HepG2 (cell line): ENCODE data around the gene MYO1B. TPM values are rescaled to one million over a fixed set of nuclear protein-coding genes. Genes with fewer than 3 reads are reported as not detected.

Source experiments
- ATAC-seq: fragments of 200-7000 bp; cut with Tn5 transposase; 3 replicates; pipeline ENCODE4 v1.9.1; 2020; ENCODE audit warnings: mild to moderate bottlenecking, moderate library complexity
- BruUV-seq: library from RNA; stranded (reverse); fragments of 400-500 nt; replicated peaks from 2 replicates; lab custom pipeline; 2021; lab: Mats Ljungman, UMichigan
- CTCF ChIA-PET: fragments of 300-600 bp; formaldehyde crosslinking; extraction: SDS; loops from one replicate; lab custom pipeline; 2021; ENCODE audit warnings: low total read pairs, inconsistent platforms, low intra/inter-chr PET ratio; lab: Yijun Ruan, JAX
- POLR2A ChIA-PET: fragments of 350-600 bp; sonication (Branson Sonifier 250); formaldehyde crosslinking; loops from one replicate; lab custom pipeline; 2020; ENCODE audit warnings: antibody characterized with exemption, inconsistent platforms; lab: Yijun Ruan, JAX
- DNase-seq: peaks from one replicate; pipeline ENCODE4 v3.0.0-alpha.2; 2015; ENCODE audit warnings: low spot score
- FAIRE-seq: peaks from 3 replicates; lab custom pipeline; 2011; peaks lifted over from hg19 to GRCh38; lab: Jason Lieb, UNC
- H2AFZ ChIP-seq: one replicate; pipeline ENCODE4 v1.6.1; 2011; ENCODE audit warnings: low read length, inconsistent platforms
- H3K27ac ChIP-seq: fragments of 300-600 bp; 3 replicates; pipeline ENCODE4 v1.8.0; 2011; ENCODE audit warnings: mixed run types, mild to moderate bottlenecking, mixed read lengths, low read length, inconsistent platforms; ENCODE audit not compliant: insufficient read depth; ENCODE audit errors: extremely low read length
- H3K27me3 ChIP-seq, 2 experiments: fragments of 200-600 bp in 1 of 2; 2 replicates in 1 of 2; 3 replicates in 1 of 2; pipeline versions ENCODE4 v1.6.0 to v1.8.0; 2011; ENCODE audit warnings: low read length in 2 of 2, mild to moderate bottlenecking in 2 of 2, moderate library complexity in 2 of 2, inconsistent platforms in 1 of 2; ENCODE audit not compliant: insufficient read depth in 2 of 2, control insufficient read depth in 1 of 2
- H3K36me3 ChIP-seq, 2 experiments: fragments of 200-600 bp in 1 of 2; replicated peaks in 1 of 2; 2 replicates in 1 of 2; 3 replicates in 1 of 2; pipeline versions ENCODE4 v1.5.1 to v1.8.0; 2011; ENCODE audit warnings: low read length in 2 of 2, inconsistent platforms in 1 of 2; ENCODE audit not compliant: insufficient read depth in 2 of 2, control insufficient read depth in 1 of 2
- H3K4me1 ChIP-seq: 2 replicates; pipeline ENCODE4 v1.5.1; 2012; ENCODE audit warnings: low read length, inconsistent platforms; ENCODE audit not compliant: insufficient read depth
- H3K4me2 ChIP-seq: 2 replicates; pipeline ENCODE4 v1.6.0; 2011; ENCODE audit warnings: low read depth, low read length, inconsistent platforms
- H3K4me3 ChIP-seq, 3 experiments: fragments of 200-600 bp in 1 of 3; sonication (generic), shearing (Covaris generic) in 1 of 3; replicated peaks in 1 of 3; 2 replicates each; pipeline ENCODE4 v1.5.1; 2011 to 2016; ENCODE audit warnings: low read length in 3 of 3, inconsistent platforms in 2 of 3, low read depth in 2 of 3, mild to moderate bottlenecking in 2 of 3, control low read depth in 1 of 3, mixed read lengths in 1 of 3; ENCODE audit not compliant: insufficient read depth in 1 of 3
- H3K79me2 ChIP-seq: one replicate; pipeline ENCODE4 v1.6.1; 2011; ENCODE audit warnings: low read length, inconsistent platforms; ENCODE audit not compliant: insufficient read depth
- H3K9ac ChIP-seq: 2 replicates; pipeline ENCODE4 v1.6.0; 2011; ENCODE audit warnings: mild to moderate bottlenecking, low read depth, low read length, inconsistent platforms; ENCODE audit not compliant: insufficient read depth
- H3K9me3 ChIP-seq: 2 replicates; pipeline ENCODE4 v1.5.1; 2012; ENCODE audit warnings: mild to moderate bottlenecking, low read length
- H4K20me1 ChIP-seq: 2 replicates; pipeline ENCODE4 v1.6.0; 2011; ENCODE audit warnings: inconsistent platforms, mild to moderate bottlenecking, low read length, moderate library complexity; ENCODE audit not compliant: insufficient read depth
- ARID2 ChIP-seq: sonication (generic); formaldehyde crosslinking; IDR thresholded peaks from 2 replicates; pipeline ENCODE4 v1.8.1; 2022; ENCODE audit warnings: mild to moderate bottlenecking, missing genetic modification reagents, borderline replicate concordance
- CEBPB ChIP-seq: IDR thresholded peaks from 2 replicates; pipeline ENCODE4 v1.6.1; 2011; ENCODE audit warnings: low read depth, low read length, improper control_type of control experiment, borderline replicate concordance
- ELF1 ChIP-seq: sonication (generic); formaldehyde crosslinking; IDR thresholded peaks from 2 replicates; pipeline ENCODE4 v1.4.0; 2020; ENCODE audit warnings: missing genetic modification reagents
- HNF1A ChIP-seq, 2 experiments: sonication (generic) in 1 of 2; formaldehyde crosslinking in 1 of 2; IDR thresholded peaks; 2 replicates each; pipeline versions ENCODE4 v1.4.0 to v1.6.1; 2016 to 2020; ENCODE audit warnings: borderline replicate concordance in 1 of 2, low read depth in 1 of 2, mild to moderate bottlenecking in 1 of 2, missing genetic modification reagents in 1 of 2
- HNRNPK ChIP-seq: fragments of 200-400 bp; formaldehyde crosslinking; IDR thresholded peaks from 2 replicates; pipeline ENCODE4 v1.6.1; 2018; ENCODE audit warnings: low read length, low read depth, moderate library complexity, mild to moderate bottlenecking; ENCODE audit not compliant: poor library complexity, severe bottlenecking
- ISL2 ChIP-seq: sonication (generic); formaldehyde crosslinking; IDR thresholded peaks from 2 replicates; pipeline ENCODE4 v1.5.0; 2020; ENCODE audit warnings: missing genetic modification reagents
- JUNB ChIP-seq: sonication (generic); formaldehyde crosslinking; IDR thresholded peaks from 2 replicates; pipeline ENCODE4 v1.8.0; 2022; ENCODE audit warnings: missing genetic modification reagents, mild to moderate bottlenecking, borderline replicate concordance
- MZF1 ChIP-seq: sonication (generic); formaldehyde crosslinking; IDR thresholded peaks from 2 replicates; pipeline ENCODE4 v1.8.1; 2023; ENCODE audit warnings: mild to moderate bottlenecking, missing genetic modification reagents, borderline replicate concordance
- TRIM22 ChIP-seq: fragments of 450-650 bp; IDR thresholded peaks from 2 replicates; pipeline ENCODE4 v1.6.1; 2017
- ZBTB49 ChIP-seq: sonication (generic); formaldehyde crosslinking; IDR thresholded peaks from 2 replicates; pipeline ENCODE4 v1.4.0; 2020; ENCODE audit warnings: missing genetic modification reagents, borderline replicate concordance
- ZKSCAN1 ChIP-seq: fragments of 150-350 bp; IDR thresholded peaks from 2 replicates; pipeline ENCODE4 v1.6.1; 2014; ENCODE audit warnings: low read length
- ZNF180 ChIP-seq: sonication (generic); formaldehyde crosslinking; IDR thresholded peaks from 2 replicates; pipeline ENCODE4 v1.4.0; 2020; ENCODE audit warnings: low read depth, missing genetic modification reagents, borderline replicate concordance
- ZNF383 ChIP-seq: sonication (generic); formaldehyde crosslinking; IDR thresholded peaks from 2 replicates; pipeline ENCODE4 v1.4.0; 2020; ENCODE audit warnings: missing genetic modification reagents, mild to moderate bottlenecking, borderline replicate concordance
- ZNF724P ChIP-seq: sonication (generic); formaldehyde crosslinking; IDR thresholded peaks from 2 replicates; pipeline ENCODE4 v1.8.0; 2022; ENCODE audit warnings: missing genetic modification reagents, borderline replicate concordance
- in situ Hi-C: cut with HindIII; loops from 2 replicates; pipeline ENCODE4 v1.10.0; 2017; ENCODE audit warnings: low pct_unique_long_range_greater_than_20kb; ENCODE audit not compliant: extremely low pct_ligation_motif_present
- intact Hi-C: fragments of 100-400 bp; cut with micrococcal nuclease; formaldehyde crosslinking; loops from one replicate; pipeline ENCODE4 v1.10.0; 2022; ENCODE audit not compliant: unreplicated experiment
- polyA plus RNA-seq, 8 experiments: library from polyadenylated mRNA; depleted of rRNA in 3 of 8; stranded (reverse) in 7 of 8; unstranded in 1 of 8; fragments of >200 nt; fragmentation: Illumina TruSeq in 4 of 8; extraction: Trizol in 4 of 8; gene quantifications; 2 replicates each; pipeline versions ENCODE4 v1.2.1 to v1.2.3, GENCODE V29; 2011 to 2016; ENCODE audit warnings: low read depth in 4 of 8, missing spikeins in 1 of 8, mixed read lengths in 1 of 8; ENCODE audit not compliant: insufficient read depth in 1 of 8
- total RNA-seq, 5 experiments: library from RNA; depleted of rRNA; stranded (reverse); fragments of >200 nt; fragmentation: Illumina TruSeq; extraction: Trizol; gene quantifications; 2 replicates each; pipeline ENCODE4 v1.2.3, GENCODE V29; 2016; ENCODE audit warnings: low read depth in 1 of 5

The MYO1B gene
- total and polyA plus RNA-seq, 2 of the 13 experiments (the other 11 are each of a cell fraction or from before 2014, with no cell fraction given) = 36.9 to 89.8 TPM

- TF ChIP-seq HNRNPK = peak; percentile 22
- no peak for TF ChIP-seq ELF1 (CRISPR knock-in tag)
- no peak for TF ChIP-seq ZNF180 (CRISPR knock-in tag)
- TF ChIP-seq ZNF383 (CRISPR knock-in tag) = no peak
- TF ChIP-seq CEBPB = peak; percentile 91
- TF ChIP-seq, all 625 proteins: peak for 3
Measured at GRCh38 chr2:191314697-191315364, 69.6 kb downstream of the MYO1B start (continued).

GRCh38 chr2:191315365-191315752 lies 70.2 kb downstream of the MYO1B start:
- H3K79me2 ChIP-seq = peaks cover 51% of the 10 kb centered on the region
- H3K27ac ChIP-seq = no peak overlapping the region
- in situ Hi-C loops = no loop called here
- no TSS peak for BruUV-seq
- no peaks in the 10 kb centered on the region for H3K27me3 ChIP-seq
- POLR2A ChIA-PET = no interaction called here
- H3K9ac ChIP-seq = no peak overlapping the region
- H3K4me1 ChIP-seq = peaks cover 31% of the 10 kb centered on the region
- ATAC-seq (no peak), DNase-seq (no peak), FAIRE-seq (no peak)
- H3K9me3 ChIP-seq = no peaks in the 10 kb centered on the region
- intact Hi-C loops = loop anchor here (5.0 kb wide), 1 partner anchor 68 kb away; the partner anchor contains the start of gene MYO1B
- no peak overlapping the region for H2AFZ ChIP-seq
- H3K4me3 ChIP-seq = no peak overlapping the region
- H3K36me3 ChIP-seq = no peaks in the 10 kb centered on the region
- peaks cover 3% of the 10 kb centered on the region; the same call in 1 of the 2 replicates for H4K20me1 ChIP-seq
- H3K4me2 ChIP-seq = no peak overlapping the region
- CTCF ChIA-PET = no interaction called here
- no peak for TF ChIP-seq ZKSCAN1
- TF ChIP-seq TRIM22 = no peak
- no peak for TF ChIP-seq HNF1A (IDR thresholded peaks at IDR 0.05; ENCODE audit: low read depth)
- no peak for TF ChIP-seq HNF1A (CRISPR knock-in tag; IDR thresholded peaks at IDR 0.05; ENCODE audit: borderline replicate concordance)
- no peak for TF ChIP-seq ZNF724P (CRISPR knock-in tag)
- no peak for TF ChIP-seq ZBTB49 (CRISPR knock-in tag)
- TF ChIP-seq MZF1 (CRISPR knock-in tag) = no peak
- no peak for TF ChIP-seq ISL2
- TF ChIP-seq JUNB (CRISPR knock-in tag) = no peak
- TF ChIP-seq ARID2 = no peak
